ENCODE measurements around the gene ADAMTS2.

The ADAMTS2 gene

GRCh38 chr5:179131886-179132585 lies 213.2 kb downstream of the ADAMTS2 start:
- no peak for TF ChIP-seq CTCF (IDR thresholded peaks at IDR 0.05)
- H3K4me1 Mint-ChIP-seq = no peaks in the 10 kb centered on the region
- H3K36me3 Mint-ChIP-seq (ENCODE audit: low read depth) = peaks cover 34% of the 10 kb centered on the region
- no peak for DNase-seq
- H3K27ac Mint-ChIP-seq = no peak overlapping the region
- H3K27me3 Mint-ChIP-seq (ENCODE audit: low read depth, poor library complexity) = peaks cover 6% of the 10 kb centered on the region
- H3K4me3 Mint-ChIP-seq = no peak overlapping the region
- peaks cover 57% of the 10 kb centered on the region for H3K9me3 Mint-ChIP-seq

GRCh38 chr5:179131321-179131835 lies 213.9 kb downstream of the ADAMTS2 start:
- DNase-seq = no peak
- Mint-ChIP-seq H3K36me3 (ENCODE audit: low read depth) (peaks cover 40% of the 10 kb centered on the region), H3K4me3 (no peak overlapping the region), H3K27ac (no peak overlapping the region), H3K4me1 (no peaks in the 10 kb centered on the region), H3K27me3 (ENCODE audit: low read depth, poor library complexity) (peaks cover 6% of the 10 kb centered on the region), H3K9me3 (peaks cover 63% of the 10 kb centered on the region)
- no peak for TF ChIP-seq CTCF (IDR thresholded peaks at IDR 0.05)

- H3K4me3 Mint-ChIP-seq = no peak overlapping the region
- no peak for DNase-seq
- TF ChIP-seq CTCF (IDR thresholded peaks at IDR 0.05) = no peak
- no peak overlapping the region for H3K27ac Mint-ChIP-seq
- peaks cover 45% of the 10 kb centered on the region for H3K36me3 Mint-ChIP-seq (ENCODE audit: low read depth)
- peaks cover 68% of the 10 kb centered on the region for H3K9me3 Mint-ChIP-seq
- no peaks in the 10 kb centered on the region for H3K4me1 Mint-ChIP-seq
- H3K27me3 Mint-ChIP-seq (ENCODE audit: low read depth, poor library complexity) = peaks cover 6% of the 10 kb centered on the region
Measured at GRCh38 chr5:179130101-179130681, 215.1 kb downstream of the ADAMTS2 start.

DNA sequence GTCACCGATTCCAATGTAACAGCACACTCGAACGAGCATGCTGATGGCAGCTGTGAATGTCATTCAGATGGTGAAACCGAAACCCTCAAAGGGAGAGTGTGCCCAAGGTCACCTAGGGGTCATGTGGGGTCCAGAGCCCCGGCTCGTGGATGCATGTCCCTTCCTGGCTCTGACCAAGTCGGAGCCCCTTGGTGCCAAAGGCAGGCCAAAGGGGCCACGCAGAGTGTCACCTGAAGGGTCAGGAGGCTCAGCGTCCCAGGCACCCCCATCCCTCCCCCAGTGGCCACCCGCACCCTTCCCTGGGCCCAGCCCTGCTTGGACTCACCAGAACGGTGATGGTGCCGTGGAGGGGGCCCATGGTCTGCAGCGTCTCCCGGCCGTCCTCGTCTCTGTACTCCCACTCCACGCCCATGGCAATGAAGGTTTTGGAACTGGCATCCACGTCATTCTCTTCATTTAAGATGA lies 215.6 kb downstream of the ADAMTS2 start:
- Mint-ChIP-seq H3K4me3 (no peak overlapping the region), H3K27ac (no peak overlapping the region), H3K9me3 (peaks cover 67% of the 10 kb centered on the region), H3K4me1 (no peaks in the 10 kb centered on the region), H3K36me3 (ENCODE audit: low read depth) (peaks cover 45% of the 10 kb centered on the region), H3K27me3 (ENCODE audit: low read depth, poor library complexity) (peaks cover 6% of the 10 kb centered on the region)
- DNase-seq = no peak
- TF ChIP-seq CTCF (IDR thresholded peaks at IDR 0.05) = no peak

DNA sequence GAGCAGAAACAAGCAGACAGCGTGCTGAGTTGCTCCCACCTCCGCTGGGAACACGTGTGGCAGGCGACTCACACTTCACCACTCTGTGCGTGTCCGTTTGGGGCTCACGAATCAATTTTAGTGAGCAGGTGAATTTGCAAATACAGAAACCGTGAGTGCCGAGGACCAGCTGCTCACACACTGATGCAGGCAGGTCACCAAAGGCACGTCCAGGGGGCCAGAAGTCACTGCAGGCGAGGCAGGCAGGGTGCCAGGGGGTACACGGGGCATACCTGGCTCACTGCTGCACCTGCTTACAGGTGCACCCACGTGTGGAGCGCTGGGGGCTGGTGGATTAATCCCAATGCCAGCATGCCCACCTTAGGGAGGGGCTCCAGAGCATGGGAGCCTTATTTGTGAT lies 216.3 kb downstream of the ADAMTS2 start:
- Mint-ChIP-seq H3K27me3 (ENCODE audit: low read depth, poor library complexity) (peaks cover 6% of the 10 kb centered on the region), H3K9me3 (peaks cover 67% of the 10 kb centered on the region), H3K4me3 (no peak overlapping the region), H3K27ac (no peak overlapping the region), H3K36me3 (ENCODE audit: low read depth) (peaks cover 43% of the 10 kb centered on the region), H3K4me1 (no peaks in the 10 kb centered on the region)
- no peak for TF ChIP-seq CTCF (IDR thresholded peaks at IDR 0.05)
- no peak for DNase-seq

DNA sequence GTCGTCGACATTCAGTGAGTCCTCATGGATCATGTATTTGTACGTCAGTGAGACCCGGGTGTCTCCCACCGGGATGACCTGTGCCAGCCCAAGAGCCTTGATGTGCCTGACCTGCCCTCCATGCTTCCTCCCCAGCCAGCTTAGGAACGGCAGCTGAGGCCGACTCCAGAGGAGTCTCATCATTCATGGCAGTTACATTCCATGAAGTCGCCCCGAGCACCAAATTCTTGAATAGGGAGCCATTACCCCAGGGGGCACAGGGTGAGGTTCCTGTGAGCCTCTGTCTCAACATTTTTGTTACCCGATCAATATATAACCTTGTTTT lies 217.3 kb downstream of the ADAMTS2 start:
- no peaks in the 10 kb centered on the region for H3K4me1 Mint-ChIP-seq

More for the DNA sequence above, 217.3 kb downstream of the ADAMTS2 start:
- no peak overlapping the region for H3K4me3 Mint-ChIP-seq
- peaks cover 6% of the 10 kb centered on the region for H3K27me3 Mint-ChIP-seq (ENCODE audit: low read depth, poor library complexity)
- H3K9me3 Mint-ChIP-seq = peaks cover 73% of the 10 kb centered on the region
- peaks cover 39% of the 10 kb centered on the region for H3K36me3 Mint-ChIP-seq (ENCODE audit: low read depth)
- no peak for TF ChIP-seq CTCF (IDR thresholded peaks at IDR 0.05)
- H3K27ac Mint-ChIP-seq = no peak overlapping the region
- DNase-seq = no peak
